HG03045 (cell line): ENCODE data around the gene PTPRD.

Experiments used
- ATAC-seq: cut with Tn5 transposase; IDR thresholded peaks from one replicate; pipeline ENCODE4 v1.9.1; 2021; ENCODE audit warnings: mild to moderate bottlenecking, moderate library complexity; ENCODE audit not compliant: unreplicated experiment

PTPRD gene

GRCh38 chr9:9231946-9232345, 1380.9 kb downstream of the PTPRD start:
- no peak for ATAC-seq

- ATAC-seq, result no peak
These were observed 1383.5 kb downstream of the PTPRD start for GRCh38 chr9:9229269-9229668.

- ATAC-seq, result no peak
These were observed 1389.6 kb downstream of the PTPRD start for GRCh38 chr9:9223175-9223574.

- no peak for ATAC-seq
These were observed 1390.1 kb downstream of the PTPRD start for GRCh38 chr9:9222730-9223129.

GRCh38 chr9:9216934-9217333, 1395.9 kb downstream of the PTPRD start:
- no peak for ATAC-seq

GRCh38 chr9:9215050-9215449, 1397.8 kb downstream of the PTPRD start:
- no peak for ATAC-seq

- no peak for ATAC-seq
These were observed 1398.7 kb downstream of the PTPRD start for GRCh38 chr9:9214066-9214465.

GRCh38 chr9:9212963-9213362, 1399.8 kb downstream of the PTPRD start:
- ATAC-seq, result no peak

- no peak for ATAC-seq
These were observed 1410.5 kb downstream of the PTPRD start for GRCh38 chr9:9202276-9202675.

GRCh38 chr9:9186086-9186485, 1426.7 kb downstream of the PTPRD start:
- no peak for ATAC-seq

- no peak for ATAC-seq
These were observed 1430.4 kb downstream of the PTPRD start for GRCh38 chr9:9182431-9182830.

GRCh38 chr9:9177081-9177480, 1435.7 kb downstream of the PTPRD start:
- ATAC-seq, result no peak

GRCh38 chr9:9174358-9174757, 1438.4 kb downstream of the PTPRD start:
- ATAC-seq, result no peak

- no peak for ATAC-seq
These were observed 1439.5 kb downstream of the PTPRD start for GRCh38 chr9:9173264-9173663.

GRCh38 chr9:9170439-9171134, 1442.2 kb downstream of the PTPRD start:
- no peak for ATAC-seq

GRCh38 chr9:9142001-9142400, 1470.8 kb downstream of the PTPRD start:
- no peak for ATAC-seq

GRCh38 chr9:9133526-9133925, 1479.3 kb downstream of the PTPRD start:
- no peak for ATAC-seq

- ATAC-seq, result no peak
These were observed 1488.2 kb downstream of the PTPRD start for GRCh38 chr9:9124616-9125015.

- ATAC-seq, result no peak
These were observed 1490.4 kb downstream of the PTPRD start for GRCh38 chr9:9122230-9122875.

- ATAC-seq, result no peak
These were observed 1494.9 kb downstream of the PTPRD start for GRCh38 chr9:9117866-9118265.

GRCh38 chr9:9112001-9112720, 1500.6 kb downstream of the PTPRD start:
- no peak for ATAC-seq

GRCh38 chr9:9108641-9109040, 1504.2 kb downstream of the PTPRD start:
- ATAC-seq, result no peak
